Upper lobe of left lung (tissue), 4 donors: ENCODE results near the gene FAM83G.
"Not testable (repeated sequence)": the region's sequence is repeated elsewhere in the genome, so short reads cannot be mapped to it uniquely, and the experiment has no call there.

Experiments used
- CTCF ChIP-seq, 6 experiments: fragments of 450-650 bp in 4 of 6; fragments of 200-600 bp in 2 of 6; sonication (generic) in 2 of 6; IDR thresholded peaks; one replicate each; pipeline ENCODE4 v1.5.1; 2016 to 2019; ENCODE audit warnings: antibody characterized with exemption in 6 of 6
- EP300 ChIP-seq, 4 donors: sonication (generic); formaldehyde crosslinking; IDR thresholded peaks; one replicate each; pipeline ENCODE4 v1.5.1; 2017; ENCODE audit warnings: antibody characterized with exemption in 4 of 4, control low read depth in 2 of 4
- POLR2A ChIP-seq, 4 donors: fragments of 450-650 bp; IDR thresholded peaks; one replicate each; pipeline ENCODE4 v1.5.1; 2016 to 2017; ENCODE audit warnings: antibody characterized with exemption in 4 of 4, mild to moderate bottlenecking in 2 of 4

GRCh38 chr17:19021011-19021621, 16.6 kb upstream of the FAM83G start:
- TF ChIP-seq CTCF, POLR2A, EP300 (IDR thresholded peaks at IDR 0.05): not testable (repeated sequence)
